Activated CD4-positive, alpha-beta T cell treated with anti-CD3 and anti-CD28 coated beads, Interleukin-2, Interleukin-4, amounts not matched to agents 100 ng/mL and 50 ng/mL, durations not matched to agents 16 hours and 8 hours (primary cell): ENCODE measurements around the gene TACC2.

Source experiments
- DNase-seq: peaks from one replicate; pipeline ENCODE4 v3.0.0-alpha.2; 2020; ENCODE audit warnings: low spot score

TACC2 gene

DNA sequence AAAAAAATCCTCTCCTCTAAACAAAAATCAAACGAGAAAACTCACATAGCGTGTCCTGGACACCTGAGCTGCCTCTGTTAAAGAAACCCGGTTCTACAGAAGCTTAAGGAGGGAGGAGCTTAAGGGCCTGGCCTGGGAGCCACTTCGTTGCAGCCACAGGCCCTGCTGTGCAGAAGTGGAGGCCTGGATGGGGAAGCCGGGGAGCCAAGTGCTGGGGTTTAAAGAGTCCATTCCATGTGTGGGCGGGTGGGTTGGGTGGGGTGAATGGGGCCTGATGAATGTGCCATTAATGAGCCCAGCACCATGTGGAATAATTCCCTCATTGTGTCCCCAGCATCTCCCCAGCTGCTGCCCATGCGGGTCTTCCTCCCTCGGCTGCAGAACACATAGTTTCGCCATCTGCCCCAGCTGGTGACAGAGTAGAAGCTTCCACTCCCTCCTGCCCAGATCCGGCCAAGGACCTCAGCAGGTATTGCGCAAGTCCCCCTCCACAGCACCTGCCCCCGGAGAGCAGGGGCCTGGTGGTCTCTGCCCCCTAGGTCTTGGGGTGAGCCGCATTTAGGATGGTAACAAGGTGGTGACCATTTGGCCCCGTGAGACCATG, 154.4 kb downstream of the TACC2 start:
- DNase-seq: no peak

DNA sequence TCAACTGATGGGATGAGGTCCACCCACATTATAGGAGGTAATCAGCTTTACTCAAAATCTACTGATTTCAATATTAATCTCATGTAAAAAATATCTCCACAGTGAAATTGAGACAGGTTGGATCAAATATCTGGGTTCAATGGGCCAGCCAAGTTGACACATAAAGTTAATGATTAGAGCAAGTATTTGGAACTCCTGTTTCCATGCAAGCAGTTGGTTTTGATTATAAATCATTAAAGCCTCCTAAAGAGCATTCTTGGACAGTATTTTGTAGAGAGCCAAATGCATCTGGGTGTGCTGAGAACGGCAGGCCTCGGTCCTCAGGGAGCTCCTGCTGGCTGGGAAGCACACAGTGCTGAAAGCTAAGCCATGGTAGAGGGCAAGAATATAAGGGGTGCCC, 155.2 kb downstream of the TACC2 start:
- no peak for DNase-seq

DNA sequence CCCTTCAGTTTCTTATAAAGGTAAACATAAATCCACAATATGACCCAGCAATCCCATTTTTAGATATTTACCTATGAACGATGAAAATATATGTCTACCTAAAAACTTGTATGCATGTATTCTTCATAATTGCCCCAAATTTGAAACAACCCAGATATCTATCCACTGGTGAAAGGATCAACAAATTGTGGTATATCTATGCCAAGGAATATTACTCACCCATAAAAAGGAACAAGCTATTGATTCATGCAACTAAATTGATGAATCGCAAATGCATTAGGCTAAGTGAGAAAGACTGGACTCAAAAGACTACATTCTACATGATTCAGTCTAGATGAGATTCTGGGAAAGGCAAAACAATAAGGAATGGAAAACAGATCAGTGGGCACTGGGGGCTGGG, 156.2 kb downstream of the TACC2 start:
- DNase-seq: no peak

DNA sequence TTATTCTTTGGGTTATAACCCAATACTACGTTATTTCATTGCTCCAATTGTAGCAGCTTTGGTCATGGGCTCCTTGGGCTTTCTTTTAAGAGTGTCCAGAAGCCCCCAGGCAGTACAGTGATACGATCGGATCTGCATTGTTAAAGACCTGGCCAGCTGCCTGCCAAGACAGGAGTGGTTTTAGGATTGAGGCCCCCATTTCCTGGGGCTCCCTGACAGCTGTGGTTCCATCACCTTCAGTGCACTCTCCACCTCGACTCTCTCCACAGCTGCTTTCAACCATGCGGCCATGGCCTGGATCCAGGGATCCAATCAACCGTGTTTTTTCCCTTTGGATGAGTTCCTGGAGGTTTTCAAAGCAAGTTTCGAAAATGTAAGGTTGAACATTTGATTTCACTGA, 158.7 kb downstream of the TACC2 start:
- DNase-seq: no peak

DNA sequence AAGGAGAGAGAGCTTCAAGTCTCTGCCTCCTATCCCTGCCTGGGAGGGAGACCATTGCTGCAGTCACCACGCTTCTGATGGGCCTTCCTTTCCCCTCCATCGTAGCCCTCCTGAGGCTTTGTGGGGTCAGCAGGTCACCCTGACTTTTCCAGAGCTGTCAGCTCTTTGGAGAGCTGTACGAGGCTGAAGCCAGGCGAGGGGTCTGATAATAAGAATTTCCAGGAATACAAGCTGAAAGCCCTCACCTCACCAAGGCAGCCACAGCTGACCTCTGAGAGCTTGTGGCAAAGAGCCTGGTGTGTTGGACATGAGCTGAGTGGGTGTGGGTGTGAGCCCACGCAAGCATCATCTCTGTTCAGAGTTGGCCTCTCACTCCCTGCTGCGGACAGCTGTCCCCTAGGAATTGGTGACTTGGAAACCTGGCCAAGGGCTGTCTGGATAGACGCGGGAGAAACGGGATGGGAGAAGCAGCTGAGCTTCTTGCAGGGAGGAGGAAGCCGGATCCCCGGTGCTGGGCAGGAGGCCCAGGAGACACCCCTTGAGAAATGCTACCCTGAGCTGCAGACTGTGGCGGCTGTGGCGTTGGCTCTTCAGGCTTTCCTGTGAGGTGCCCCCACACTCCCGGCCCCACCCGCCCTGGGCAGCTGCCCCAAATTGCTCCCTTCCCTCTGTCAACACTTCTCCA, 160.1 kb downstream of the TACC2 start:
- no peak for DNase-seq

DNA sequence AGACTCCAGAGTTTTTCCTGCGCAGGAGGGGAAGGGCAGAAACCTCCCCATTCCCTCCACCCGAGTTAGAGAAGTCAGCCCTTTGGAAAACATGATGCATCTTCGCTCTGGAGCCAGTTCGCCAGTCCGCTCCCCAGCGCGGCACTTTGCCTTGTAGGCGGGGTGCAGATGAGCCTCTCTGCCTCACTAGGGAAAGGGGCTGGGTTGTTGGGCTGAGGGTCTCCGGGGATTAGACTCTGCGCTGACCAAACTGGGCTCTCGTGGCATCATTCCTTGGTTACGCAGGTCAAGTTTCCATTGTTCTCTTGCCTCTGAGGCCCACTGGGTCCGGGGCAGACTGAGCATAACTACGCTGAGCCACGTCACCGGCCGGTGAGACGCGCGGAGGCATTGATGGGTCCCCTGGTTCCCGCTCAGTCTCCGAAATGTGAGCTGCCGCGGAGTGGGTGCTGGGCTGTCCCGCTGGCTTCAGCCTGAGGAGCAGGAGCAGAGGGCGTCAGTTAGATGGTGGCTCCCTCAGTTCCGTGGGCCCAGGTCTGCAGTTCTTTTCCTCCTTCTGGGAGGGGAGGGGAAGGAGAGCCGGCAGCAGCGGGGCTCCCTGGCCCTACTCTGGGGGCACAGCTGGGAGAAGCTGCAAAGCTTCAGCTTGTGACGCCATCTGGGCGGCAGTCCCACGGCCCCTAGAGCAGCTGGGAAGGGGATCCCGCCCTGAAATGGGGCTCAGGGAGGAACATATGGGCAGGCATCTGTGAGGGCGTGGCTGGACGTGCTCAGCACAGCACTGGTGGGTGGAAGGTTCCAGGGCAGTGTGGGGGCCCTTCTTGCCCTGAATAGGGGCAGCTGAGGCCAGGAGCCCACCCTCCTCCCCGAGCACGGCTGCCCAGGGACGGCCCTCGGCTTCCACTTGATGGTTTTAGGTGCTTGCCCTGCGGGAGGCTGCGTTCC, 160.9 kb downstream of the TACC2 start:
- no peak for DNase-seq

DNA sequence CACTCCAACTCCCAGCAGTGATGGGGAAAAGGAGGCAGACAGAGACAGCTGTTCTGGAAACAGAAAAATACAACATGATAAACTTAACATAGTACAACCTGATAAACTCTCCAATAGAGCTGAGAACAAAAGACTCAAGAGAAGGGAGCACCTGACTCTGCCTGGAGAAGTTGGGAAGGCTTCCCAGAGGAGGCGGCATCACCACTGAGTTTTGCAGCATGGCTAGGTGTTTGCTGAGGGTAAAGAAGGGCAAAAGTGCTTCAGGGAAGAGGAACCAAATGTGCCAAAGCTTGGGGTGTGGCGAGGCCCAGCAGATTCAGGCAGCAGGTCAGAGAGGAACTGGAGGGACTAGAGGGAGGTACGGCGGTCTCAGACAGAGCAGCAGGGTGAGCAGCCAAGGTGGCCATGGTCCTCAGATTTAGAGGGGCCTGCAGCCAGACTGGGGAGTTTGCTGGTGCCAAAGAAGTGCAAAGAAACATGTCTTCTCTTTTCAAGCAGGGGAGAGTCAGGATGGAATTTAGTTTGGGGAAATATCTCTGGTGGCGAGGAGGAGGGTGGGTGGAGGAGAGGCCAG, 162.2 kb downstream of the TACC2 start:
- no peak for DNase-seq

DNA sequence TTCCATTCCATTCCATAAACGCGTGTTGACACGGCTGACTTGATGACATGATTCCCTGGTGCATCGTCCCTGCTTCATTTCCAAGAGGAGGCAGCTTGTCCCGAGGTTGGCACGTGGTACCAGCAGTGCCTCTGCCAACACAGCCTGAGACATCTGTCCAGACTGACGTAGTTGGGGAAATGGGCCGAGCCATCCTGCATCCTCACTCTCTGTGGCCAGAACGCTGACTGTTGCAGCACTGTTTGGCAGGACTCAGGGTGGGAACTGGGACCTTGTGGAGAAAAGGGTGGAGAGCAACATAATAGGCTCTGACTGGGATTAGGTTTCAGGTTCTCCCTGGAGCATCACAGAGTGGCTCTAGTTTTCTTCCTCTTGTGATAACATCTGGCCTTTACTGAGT, 163.6 kb downstream of the TACC2 start:
- DNase-seq: no peak

DNA sequence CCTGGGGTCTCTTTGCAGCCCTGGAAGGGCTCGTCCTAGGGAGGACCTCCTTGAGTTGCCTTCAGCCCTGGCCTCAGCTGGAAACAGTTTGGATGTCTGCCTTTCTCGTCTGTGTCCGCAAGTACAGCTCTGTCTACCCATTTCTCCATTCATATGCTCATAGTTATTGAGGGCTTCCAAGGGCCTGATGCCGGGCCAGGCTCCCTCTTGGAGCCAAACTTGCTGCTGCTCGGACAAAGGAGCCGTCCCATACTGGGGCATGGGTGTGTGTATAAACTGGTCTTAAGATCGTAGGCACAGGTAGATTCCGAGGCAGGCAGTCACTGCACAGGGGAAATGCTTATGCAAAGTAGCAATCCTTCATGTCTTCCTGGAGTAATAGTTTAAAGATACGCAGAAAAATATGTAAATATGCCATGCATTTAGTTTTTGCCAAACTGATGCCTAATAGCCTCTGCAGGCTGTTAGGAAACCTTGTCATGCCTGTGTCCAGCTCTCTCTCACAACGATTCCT, 165.1 kb downstream of the TACC2 start:
- no peak for DNase-seq

DNA sequence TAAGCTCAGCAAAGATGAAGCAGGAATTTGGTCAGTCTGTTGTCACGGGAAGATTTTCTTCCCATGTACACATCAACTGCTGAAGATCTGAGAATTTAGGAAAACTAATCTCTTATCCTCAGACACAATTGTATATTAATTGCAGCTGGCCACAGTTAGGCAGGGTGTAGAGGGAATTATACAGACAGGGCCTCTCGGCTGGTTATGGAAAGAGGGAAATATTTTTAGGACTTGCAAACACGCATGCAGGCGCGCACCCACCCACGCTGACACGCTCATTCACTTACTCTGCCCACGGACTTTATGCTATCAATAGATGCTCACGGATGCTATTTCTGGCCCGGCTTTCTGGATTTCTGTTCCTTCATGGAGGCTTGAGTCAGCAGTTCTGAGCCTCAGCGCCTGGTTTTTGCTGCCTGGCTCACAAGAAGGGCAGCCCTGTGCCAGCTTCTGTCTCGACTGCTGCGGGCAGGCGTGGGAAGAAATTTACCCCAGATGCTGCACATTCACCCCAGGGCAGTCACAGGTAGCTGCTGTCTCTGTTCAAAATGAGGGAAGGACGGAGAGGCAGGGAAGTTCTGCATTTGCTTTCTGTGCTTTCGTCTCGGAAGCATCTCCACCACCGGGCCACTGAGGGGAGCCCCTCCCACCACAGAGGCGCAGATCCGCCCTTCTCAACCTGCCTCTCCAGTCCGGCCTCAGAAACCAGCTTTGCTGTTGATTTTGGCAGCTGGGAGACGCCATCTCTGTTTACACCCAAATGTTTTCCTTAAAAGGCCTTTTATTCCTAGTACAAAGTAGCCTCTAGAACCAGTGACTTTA, 165.8 kb downstream of the TACC2 start:
- no peak for DNase-seq

DNA sequence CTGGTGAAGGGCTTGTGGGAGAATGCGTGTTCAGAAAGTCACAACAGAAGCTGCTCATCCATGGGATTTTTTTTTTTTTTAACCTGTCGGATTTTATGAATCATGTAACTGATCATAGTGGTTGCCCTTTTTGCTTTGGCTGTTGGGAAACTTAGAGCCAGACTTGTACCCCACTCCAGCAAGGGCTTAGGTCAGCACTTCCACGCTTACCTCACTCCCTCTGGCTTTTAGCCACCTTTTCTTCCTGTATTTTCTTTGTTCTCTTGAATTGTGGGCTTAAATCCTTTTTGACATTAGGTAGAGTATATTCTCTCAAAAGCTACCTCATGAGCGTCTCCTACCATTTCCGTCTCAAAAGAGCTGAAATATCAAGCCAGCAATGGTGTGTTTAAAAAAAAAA, 168.5 kb downstream of the TACC2 start:
- DNase-seq: no peak

DNA sequence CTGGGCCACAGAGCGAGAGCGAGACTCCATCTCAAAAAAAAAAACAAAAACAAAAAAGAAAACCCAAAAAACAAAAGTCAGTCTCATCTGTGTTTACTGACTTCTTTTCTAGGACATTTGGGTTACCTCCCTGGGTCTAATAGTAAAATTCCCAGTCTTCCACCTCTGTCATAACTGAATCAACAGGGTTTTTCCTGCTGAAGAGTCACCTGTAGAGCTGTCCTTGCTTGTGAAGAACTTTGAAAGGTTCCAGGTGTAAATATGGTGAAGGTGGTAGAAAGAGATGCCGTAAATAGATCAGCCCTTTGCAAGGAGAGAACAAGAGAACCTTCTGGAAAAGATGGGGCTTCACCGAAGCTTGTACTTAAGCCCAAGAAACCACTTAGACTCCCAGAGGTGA, 169.4 kb downstream of the TACC2 start:
- DNase-seq: no peak

DNA sequence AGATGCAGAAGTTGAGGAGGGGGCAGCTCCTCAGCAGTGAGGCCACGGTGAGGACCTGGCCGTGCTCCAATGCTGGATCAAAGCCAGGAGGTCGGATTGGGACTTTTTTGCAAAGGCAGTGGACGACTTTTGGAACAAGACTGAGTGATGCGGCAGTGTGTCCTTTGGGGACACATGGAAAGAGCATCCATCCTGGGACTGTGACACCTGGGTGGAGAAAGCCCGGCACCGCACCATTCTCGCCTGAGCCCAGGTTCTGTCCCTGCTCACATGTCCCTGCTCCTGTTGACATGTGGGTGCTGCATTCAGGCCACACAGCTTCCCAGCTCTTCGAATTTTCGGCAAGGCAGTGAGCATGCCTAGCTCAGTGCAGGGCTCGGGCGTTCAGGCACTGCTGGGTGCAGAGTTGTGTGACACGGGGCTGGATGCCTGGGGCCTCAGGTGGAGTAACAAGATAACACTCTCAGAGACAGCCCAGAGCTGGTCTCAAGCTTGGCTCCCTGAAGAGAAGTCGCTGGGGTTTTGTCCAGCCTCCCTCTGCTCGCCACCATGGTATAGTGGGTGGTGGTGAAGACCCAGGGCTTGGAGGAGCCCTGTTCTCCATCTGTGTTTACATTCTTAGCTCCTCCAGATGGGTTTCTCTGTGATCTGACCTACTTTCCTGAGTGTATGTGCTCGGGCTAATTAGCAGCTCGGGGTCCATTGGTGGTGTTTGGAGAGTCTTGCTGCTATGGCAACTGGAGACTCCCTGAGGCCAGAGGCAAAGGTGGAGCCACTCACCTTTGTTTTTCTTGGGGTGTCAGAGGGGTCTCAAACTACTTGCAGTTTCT, 170.4 kb downstream of the TACC2 start:
- DNase-seq: no peak

DNA sequence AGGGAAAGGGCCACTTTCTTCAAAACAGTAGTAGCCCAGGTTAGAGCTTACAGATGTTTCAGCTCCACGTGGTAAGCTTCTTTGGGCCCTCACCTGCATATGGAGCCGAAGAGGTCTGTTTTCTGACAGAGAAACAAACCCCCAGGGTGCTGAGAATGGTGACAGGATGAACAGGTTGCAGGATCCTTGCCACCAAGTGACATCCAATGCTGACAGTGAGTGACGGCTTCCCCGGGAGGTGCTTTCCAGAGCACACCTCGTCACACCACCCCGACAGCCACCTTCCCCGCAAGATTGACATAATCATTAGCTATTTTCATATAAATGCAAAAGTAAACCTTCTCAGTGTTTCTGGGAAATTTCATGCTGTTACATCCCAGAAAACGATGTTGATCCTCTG, 172.8 kb downstream of the TACC2 start:
- DNase-seq: no peak

DNA sequence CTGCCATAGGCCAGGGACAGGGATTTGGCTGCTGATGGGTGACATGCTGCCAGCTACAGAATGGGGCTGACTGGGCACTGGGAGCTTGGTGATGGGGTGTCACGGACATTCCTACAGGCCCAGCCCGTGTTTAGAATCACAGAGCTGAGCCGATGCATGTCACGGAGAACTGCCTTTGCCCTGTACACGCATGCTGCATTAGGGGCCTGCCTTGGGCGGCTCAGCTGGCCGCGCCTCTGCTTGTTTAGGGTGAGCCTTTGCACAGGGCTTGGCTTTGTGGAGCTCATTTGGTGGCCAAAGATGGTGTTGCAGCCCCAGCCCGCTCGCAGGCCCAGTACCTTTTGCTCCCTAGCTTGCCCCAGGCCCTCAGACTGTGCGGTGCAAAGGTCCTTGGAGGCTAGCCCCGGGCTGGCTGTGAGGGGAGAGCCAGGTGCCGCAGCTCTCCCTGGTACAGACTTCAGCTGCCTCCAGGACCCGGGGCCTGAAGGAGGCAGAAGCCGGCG, 173.8 kb downstream of the TACC2 start:
- DNase-seq: no peak

DNA sequence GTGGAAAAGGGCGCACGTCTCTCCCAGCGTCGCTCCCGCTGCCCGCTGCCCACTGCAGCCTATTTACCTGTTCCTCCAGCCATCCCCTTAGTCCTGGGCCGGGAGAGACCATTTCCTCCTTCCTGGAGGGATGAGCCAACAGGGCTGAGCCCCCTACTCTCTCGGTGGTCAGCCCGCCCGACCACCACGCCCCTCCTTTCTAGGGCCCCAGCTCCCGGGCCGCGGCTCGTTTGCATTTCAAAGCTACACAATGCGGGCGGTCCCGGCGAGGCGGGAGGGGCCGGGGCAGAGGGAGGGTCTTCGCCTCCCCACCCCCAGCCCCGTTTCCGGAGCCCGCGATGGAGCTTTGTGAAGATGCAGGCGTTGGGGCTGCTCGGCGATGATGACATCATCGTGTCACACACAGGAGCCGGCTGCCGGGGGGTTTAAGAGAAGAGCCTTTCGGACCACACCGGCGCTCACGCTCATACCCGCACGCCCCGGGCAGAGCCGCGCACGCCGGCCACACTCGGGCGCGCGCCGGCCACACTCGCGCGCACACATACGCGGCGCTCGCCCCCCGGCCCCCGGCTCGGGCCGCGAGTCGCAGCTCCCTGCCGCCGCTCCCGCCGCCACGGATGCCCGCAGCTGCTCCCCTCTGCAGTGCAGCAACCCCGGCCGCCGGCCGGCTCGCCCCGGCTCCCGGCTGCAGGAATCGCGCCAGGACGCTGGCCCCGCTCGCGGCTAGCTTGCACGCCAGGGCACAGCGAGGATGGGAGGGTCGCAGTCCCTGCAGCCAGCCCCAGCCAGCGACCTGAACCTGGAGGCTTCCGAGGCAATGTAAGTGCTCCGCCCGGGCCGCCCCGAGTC, 174.4 kb downstream of the TACC2 start:
- DNase-seq: no peak

DNA sequence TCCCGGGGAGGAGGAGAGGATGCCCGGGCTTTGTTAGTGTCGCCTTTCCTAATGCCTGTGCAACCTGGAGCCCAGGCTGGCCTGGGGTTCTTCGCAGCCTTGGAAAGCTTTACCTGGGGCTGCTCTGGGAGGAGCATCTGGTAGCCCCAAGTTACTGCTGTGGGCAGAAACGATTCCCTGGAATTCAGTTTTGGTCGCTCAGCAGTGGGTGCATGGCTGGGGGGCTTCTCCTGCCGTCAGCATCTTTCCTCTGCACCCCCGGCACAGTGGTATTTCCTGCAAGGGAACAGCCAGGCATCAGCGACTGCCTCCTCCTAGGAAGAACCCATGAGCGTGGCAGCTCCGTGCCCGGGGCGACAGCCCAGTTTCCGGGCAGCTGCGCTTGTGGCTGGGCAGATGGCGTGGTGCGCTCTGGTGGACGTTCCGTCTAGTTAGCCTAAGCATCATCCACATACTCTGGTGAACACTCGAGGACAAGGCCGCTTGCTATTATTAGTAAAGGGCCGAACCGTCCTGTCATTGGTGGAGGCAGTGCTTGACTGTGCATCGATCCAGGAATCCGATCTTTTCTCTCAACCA, 175.1 kb downstream of the TACC2 start:
- DNase-seq: no peak

DNA sequence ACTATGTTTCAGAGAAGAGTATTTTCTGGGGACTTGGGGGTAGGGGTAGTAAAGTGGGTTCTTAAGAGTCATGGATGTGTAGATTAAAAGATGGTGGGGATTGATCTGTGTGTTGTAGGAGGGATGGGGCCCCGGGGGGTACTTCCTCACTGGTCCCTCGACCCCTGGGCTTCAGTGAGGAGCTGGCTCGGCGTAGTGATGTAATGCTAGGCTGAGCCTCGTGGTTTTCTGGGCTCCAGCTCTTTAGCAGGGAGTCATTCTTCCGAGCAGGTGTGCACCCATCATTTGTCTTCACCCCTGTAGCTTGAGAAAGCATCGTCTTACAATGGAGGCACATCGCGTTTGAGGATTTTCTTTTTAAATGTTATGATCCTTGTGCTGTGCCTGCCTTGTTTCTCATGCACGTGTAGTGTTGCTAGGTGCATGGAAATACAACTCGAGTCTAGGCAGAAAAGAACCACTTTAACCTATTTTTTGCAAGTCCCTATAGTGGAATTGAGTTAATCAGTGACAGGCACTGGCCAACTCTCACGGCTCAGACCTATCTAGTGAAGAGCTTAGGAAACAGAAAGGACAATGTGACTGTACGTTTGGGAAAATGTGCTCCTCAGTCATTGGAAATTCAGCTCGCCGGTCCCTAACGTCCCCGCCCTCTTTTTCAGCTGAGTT, 176.0 kb downstream of the TACC2 start:
- DNase-seq: no peak
